HG02571 (cell line): Measurements from ENCODE around the gene REM1.

Experiments
- ATAC-seq: cut with Tn5 transposase; IDR thresholded peaks from one replicate; pipeline ENCODE4 v1.9.1; 2021; ENCODE audit warnings: mild to moderate bottlenecking, moderate library complexity; ENCODE audit not compliant: unreplicated experiment

REM1 gene

GRCh38 chr20:31476643-31477215 lies 1.6 kb downstream of the REM1 start:
- ATAC-seq = no peak

- ATAC-seq = no peak
Observed at GRCh38 chr20:31484001-31484400, 8.9 kb downstream of the REM1 start.

GRCh38 chr20:31485450-31486339 lies 10.6 kb downstream of the REM1 start:
- no peak for ATAC-seq

- ATAC-seq = no peak
Observed at GRCh38 chr20:31488115-31488514, 13.0 kb downstream of the REM1 start.

GRCh38 chr20:31489152-31489551 lies 14.1 kb downstream of the REM1 start:
- no peak for ATAC-seq

- ATAC-seq = no peak
Observed at GRCh38 chr20:31490752-31491151, 15.7 kb downstream of the REM1 start.

- ATAC-seq = no peak
Observed at GRCh38 chr20:31494131-31494530, 19.0 kb downstream of the REM1 start.

GRCh38 chr20:31496761-31497295 lies 21.7 kb downstream of the REM1 start:
- ATAC-seq = no peak

- ATAC-seq = no peak
Observed at GRCh38 chr20:31497838-31498540, 22.9 kb downstream of the REM1 start.

- no peak for ATAC-seq
Observed at GRCh38 chr20:31500527-31500926, 25.4 kb downstream of the REM1 start.

- peak; percentile 63 for ATAC-seq
Observed at GRCh38 chr20:31502884-31503673, 28.0 kb downstream of the REM1 start.

GRCh38 chr20:31505903-31506302 lies 30.8 kb downstream of the REM1 start:
- ATAC-seq = no peak

GRCh38 chr20:31508517-31509244 lies 33.6 kb downstream of the REM1 start:
- ATAC-seq = no peak

- ATAC-seq = peak; percentile 80
Observed at GRCh38 chr20:31514154-31515071, 39.3 kb downstream of the REM1 start, which contains the start of gene HM13. Gene HM13 (plus strand): TSS chr20:31514442. CDS start chr20:31514552, 110 bp downstream.

- ATAC-seq = no peak
Observed at GRCh38 chr20:31515072-31515774, 40.1 kb downstream of the REM1 start.

GRCh38 chr20:31515775-31516107 lies 40.7 kb downstream of the REM1 start:
- ATAC-seq = no peak

GRCh38 chr20:31516166-31516565 lies 41.1 kb downstream of the REM1 start:
- no peak for ATAC-seq

- no peak for ATAC-seq
Observed at GRCh38 chr20:31516651-31517050, 41.6 kb downstream of the REM1 start.
